SK-N-SH (cell line): Measurements from ENCODE around the gene LYSMD4. TPM values are rescaled to one million over a fixed set of nuclear protein-coding genes. Genes with fewer than 3 reads are reported as not detected.

ENCODE experiments used
- CTCF ChIA-PET: fragments of 300-600, 350-600 bp; formaldehyde crosslinking; extraction: SDS; loops from one replicate; lab custom pipeline; 2021; lab: Yijun Ruan, JAX
- POLR2A ChIA-PET: fragments of 350-600 bp; sonication (Branson Sonifier 250); formaldehyde crosslinking; extraction: SDS; loops from one replicate; lab custom pipeline; 2020; ENCODE audit warnings: antibody characterized with exemption, inconsistent platforms; lab: Yijun Ruan, JAX
- DNase-seq: peaks from one replicate; pipeline ENCODE4 v3.0.0; 2012
- H2AFZ ChIP-seq: fragments of 200-600 bp; sonication (generic); 2 replicates; pipeline ENCODE4 v1.8.1; 2016; ENCODE audit warnings: antibody characterized with exemption, mild to moderate bottlenecking, low read depth
- H3F3A ChIP-seq: fragments of 200-600 bp; sonication (generic); replicated peaks from 2 replicates; pipeline ENCODE3; 2016; ENCODE audit warnings: antibody characterized with exemption, mild to moderate bottlenecking; ENCODE audit not compliant: insufficient read depth
- H3K27ac ChIP-seq, 2 experiments: fragments of 200-500 bp in 1 of 2; fragments of 200-600 bp in 1 of 2; sonication (Bioruptor generic) in 1 of 2; sonication (generic), shearing (Covaris generic) in 1 of 2; 2 replicates each; pipeline versions ENCODE4 v1.5.1 to v1.6.1; 2014 to 2016; ENCODE audit warnings: low read depth in 2 of 2, inconsistent platforms in 1 of 2, low read length in 1 of 2, mild to moderate bottlenecking in 1 of 2, mixed read lengths in 1 of 2
- H3K27me3 ChIP-seq: fragments of 200-600 bp; sonication (generic), shearing (Covaris generic); 2 replicates; pipeline ENCODE4 v1.6.1; 2016; ENCODE audit warnings: mixed run types; ENCODE audit not compliant: insufficient read depth
- H3K36me3 ChIP-seq, 2 experiments: fragments of 200-500 bp in 1 of 2; fragments of 200-600 bp in 1 of 2; sonication (Bioruptor generic) in 1 of 2; sonication (generic) in 1 of 2; replicated peaks in 1 of 2; 2 replicates each; pipeline versions ENCODE3 to v1.5.1; 2014 to 2016; ENCODE audit warnings: low read length in 1 of 2, mild to moderate bottlenecking in 1 of 2; ENCODE audit not compliant: insufficient read depth in 2 of 2, control insufficient read depth in 1 of 2
- H3K4me1 ChIP-seq, 2 experiments: fragments of 200-500 bp in 1 of 2; fragments of 200-600 bp in 1 of 2; sonication (Bioruptor generic) in 1 of 2; sonication (generic), shearing (Covaris generic) in 1 of 2; 2 replicates each; pipeline versions ENCODE4 v1.5.1 to v1.6.1; 2014 to 2016; ENCODE audit warnings: low read depth in 1 of 2, low read length in 1 of 2, mixed run types in 1 of 2; ENCODE audit not compliant: insufficient read depth in 2 of 2, control insufficient read depth in 1 of 2
- H3K4me2 ChIP-seq: fragments of 200-600 bp; sonication (generic), shearing (Covaris generic); 2 replicates; pipeline ENCODE4 v1.6.1; 2017; ENCODE audit warnings: mixed run types
- H3K4me3 ChIP-seq, 2 experiments: fragments of 200-500 bp in 1 of 2; fragments of 200-600 bp in 1 of 2; sonication (Bioruptor generic) in 1 of 2; sonication (generic), shearing (Covaris generic) in 1 of 2; 2 replicates each; pipeline versions ENCODE4 v1.5.1 to v1.8.1; 2014 to 2016; ENCODE audit warnings: low read depth in 2 of 2, inconsistent platforms in 1 of 2, low read length in 1 of 2, mild to moderate bottlenecking in 1 of 2, mixed read lengths in 1 of 2, moderate library complexity in 1 of 2
- H3K79me2 ChIP-seq: fragments of 200-600 bp; sonication (generic); 2 replicates; pipeline ENCODE4 v1.8.1; 2017; ENCODE audit warnings: mild to moderate bottlenecking; ENCODE audit not compliant: insufficient read depth
- H3K9ac ChIP-seq: fragments of 200-600 bp; sonication (generic); 2 replicates; pipeline ENCODE4 v1.6.1; 2017; ENCODE audit warnings: mixed run types
- H3K9me2 ChIP-seq: fragments of 200-600 bp; sonication (generic); 2 replicates; pipeline ENCODE4 v1.6.1; 2017; ENCODE audit warnings: mixed run types
- H3K9me3 ChIP-seq: fragments of 200-600 bp; sonication (generic); 2 replicates; pipeline ENCODE4 v1.6.1; 2017; ENCODE audit warnings: mixed run types, mild to moderate bottlenecking, moderate library complexity
- H4K20me1 ChIP-seq: fragments of 200-600 bp; sonication (generic); 2 replicates; pipeline ENCODE4 v1.6.1; 2017; ENCODE audit warnings: mild to moderate bottlenecking, mixed run types; ENCODE audit not compliant: insufficient read depth
- ELF1 ChIP-seq: IDR thresholded peaks from 2 replicates; pipeline ENCODE4 v1.4.0; 2012
- EP300 ChIP-seq, 2 experiments: IDR thresholded peaks; 2 replicates each; pipeline versions ENCODE4 v1.4.0 to v1.6.1; 2012; ENCODE audit warnings: borderline replicate concordance in 1 of 2, low read depth in 1 of 2, low read length in 1 of 2
- FOSL2 ChIP-seq: IDR thresholded peaks from 2 replicates; pipeline ENCODE4 v1.4.0; 2012; ENCODE audit warnings: low read depth, mild to moderate bottlenecking, moderate library complexity, borderline replicate concordance
- FOXJ3 ChIP-seq: sonication (generic); formaldehyde crosslinking; IDR thresholded peaks from 2 replicates; pipeline ENCODE4 v1.5.1; 2020; ENCODE audit warnings: mild to moderate bottlenecking, missing genetic modification reagents
- FOXM1 ChIP-seq: IDR thresholded peaks from 2 replicates; pipeline ENCODE4 v1.4.0; 2012; ENCODE audit warnings: low read depth, mild to moderate bottlenecking
- JUND ChIP-seq: IDR thresholded peaks from 2 replicates; pipeline ENCODE4 v1.4.0; 2012
- MEF2A ChIP-seq: IDR thresholded peaks from 2 replicates; pipeline ENCODE4 v1.4.0; 2012; ENCODE audit warnings: low read depth, borderline replicate concordance
- NFIC ChIP-seq: IDR thresholded peaks from 2 replicates; pipeline ENCODE4 v1.4.0; 2012; ENCODE audit warnings: borderline replicate concordance
- RAD21 ChIP-seq: IDR thresholded peaks from 2 replicates; pipeline ENCODE4 v1.6.1; 2012; ENCODE audit warnings: mild to moderate bottlenecking, low read length
- RCOR1 ChIP-seq: fragments of 150-350 bp; IDR thresholded peaks from 2 replicates; pipeline ENCODE4 v1.6.1; 2017; ENCODE audit warnings: antibody characterized with exemption, low read length
- SIN3A ChIP-seq: IDR thresholded peaks from 2 replicates; pipeline ENCODE4 v1.6.1; 2012; ENCODE audit warnings: low read depth, mild to moderate bottlenecking, low read length, moderate library complexity, borderline replicate concordance
- TEAD4 ChIP-seq: IDR thresholded peaks from 2 replicates; pipeline ENCODE4 v1.4.0; 2012; ENCODE audit warnings: mild to moderate bottlenecking, borderline replicate concordance; ENCODE audit not compliant: insufficient read depth
- WGBS: methylation state at CpG from one replicate; pipeline ENCODE4 v1.1.6; 2017; ENCODE audit warnings: low lambda C conversion rate; 5-methylcytosine and 5-hydroxymethylcytosine counted together
- polyA plus RNA-seq, 3 experiments: library from polyadenylated mRNA; depleted of rRNA; stranded (reverse); fragments of >200 nt; gene quantifications; 2 replicates each; pipeline ENCODE4 v1.2.3, GENCODE V29; 2012
- TF ChIP-seq, protein P1 (sequence below): IDR thresholded peaks from 2 replicates; pipeline ENCODE4 v1.4.0; 2012; ENCODE audit warnings: low read depth, borderline replicate concordance
- TF ChIP-seq, protein P2 (sequence below): IDR thresholded peaks from 2 replicates; pipeline ENCODE4 v1.4.0; 2012; ENCODE audit warnings: low read depth, borderline replicate concordance
- TF ChIP-seq, protein P3 (sequence below): fragments of 150-350 bp; IDR thresholded peaks from 2 replicates; pipeline ENCODE4 v1.6.1; 2016; ENCODE audit warnings: mild to moderate bottlenecking, low read depth, low read length

Gene LYSMD4
- polyA plus RNA-seq, 1 of the 3 experiments (the other 2 are of a cell fraction): 6.1 TPM

DNA sequence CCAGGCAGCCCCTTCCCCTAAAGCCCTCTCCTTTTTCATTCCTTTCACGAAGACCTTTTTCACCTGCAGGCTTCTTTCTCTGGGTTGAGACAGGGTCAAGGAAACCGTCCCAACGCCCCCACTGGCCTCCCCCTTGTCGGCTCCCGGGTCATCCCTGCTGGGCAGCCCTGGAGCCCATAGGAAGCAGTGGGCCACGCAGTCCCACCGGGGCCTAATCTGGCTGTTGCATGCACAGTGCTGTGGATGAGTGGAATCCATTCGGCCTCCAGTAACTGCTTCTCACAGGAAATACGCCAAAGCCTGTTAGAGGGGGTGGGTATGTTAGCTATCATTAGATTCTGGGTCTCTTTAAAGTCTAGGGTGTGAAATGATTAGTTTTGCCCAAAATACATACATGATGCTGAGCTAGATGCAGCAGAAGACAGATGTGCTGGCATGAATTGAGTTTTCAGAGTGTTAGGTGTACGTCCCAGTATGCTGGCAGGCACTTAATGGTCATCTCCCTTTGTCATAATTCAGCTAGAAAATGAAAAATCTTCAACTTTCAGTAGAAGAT lies 16.6 kb downstream of the LYSMD4 start:
- H3F3A ChIP-seq: no peaks in the 10 kb centered on the region
- TF ChIP-seq NFIC (no peak), RAD21 (no peak), FOXJ3 (no peak), SIN3A (no peak), EP300 (IDR thresholded peaks at IDR 0.05; ENCODE audit: borderline replicate concordance in 1 of 2, low read depth in 1 of 2, low read length in 1 of 2) (no peak)
- TF ChIP-seq, protein P1, sequence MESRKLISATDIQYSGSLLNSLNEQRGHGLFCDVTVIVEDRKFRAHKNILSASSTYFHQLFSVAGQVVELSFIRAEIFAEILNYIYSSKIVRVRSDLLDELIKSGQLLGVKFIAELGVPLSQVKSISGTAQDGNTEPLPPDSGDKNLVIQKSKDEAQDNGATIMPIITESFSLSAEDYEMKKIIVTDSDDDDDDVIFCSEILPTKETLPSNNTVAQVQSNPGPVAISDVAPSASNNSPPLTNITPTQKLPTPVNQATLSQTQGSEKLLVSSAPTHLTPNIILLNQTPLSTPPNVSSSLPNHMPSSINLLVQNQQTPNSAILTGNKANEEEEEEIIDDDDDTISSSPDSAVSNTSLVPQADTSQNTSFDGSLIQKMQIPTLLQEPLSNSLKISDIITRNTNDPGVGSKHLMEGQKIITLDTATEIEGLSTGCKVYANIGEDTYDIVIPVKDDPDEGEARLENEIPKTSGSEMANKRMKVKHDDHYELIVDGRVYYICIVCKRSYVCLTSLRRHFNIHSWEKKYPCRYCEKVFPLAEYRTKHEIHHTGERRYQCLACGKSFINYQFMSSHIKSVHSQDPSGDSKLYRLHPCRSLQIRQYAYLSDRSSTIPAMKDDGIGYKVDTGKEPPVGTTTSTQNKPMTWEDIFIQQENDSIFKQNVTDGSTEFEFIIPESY: no peak
- TF ChIP-seq, protein P2, sequence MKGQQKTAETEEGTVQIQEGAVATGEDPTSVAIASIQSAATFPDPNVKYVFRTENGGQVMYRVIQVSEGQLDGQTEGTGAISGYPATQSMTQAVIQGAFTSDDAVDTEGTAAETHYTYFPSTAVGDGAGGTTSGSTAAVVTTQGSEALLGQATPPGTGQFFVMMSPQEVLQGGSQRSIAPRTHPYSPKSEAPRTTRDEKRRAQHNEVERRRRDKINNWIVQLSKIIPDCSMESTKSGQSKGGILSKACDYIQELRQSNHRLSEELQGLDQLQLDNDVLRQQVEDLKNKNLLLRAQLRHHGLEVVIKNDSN: no peak
- TF ChIP-seq, all 33 proteins: peak for 0
- 92% methylated on average over 10 of the region's 10 CpGs for WGBS
- no peaks in the 10 kb centered on the region for H3K27me3 ChIP-seq
- ChIA-PET CTCF (interaction anchor here (0.8 to 7.6 kb wide), 6 partner anchors 9 to 467 kb away, joined by 3 to 67 read pairs (median 5); partner anchors contain the start of gene TTC23), POLR2A (interaction anchor here (0.6 kb wide), 1 partner anchor 16 kb away, joined by 3 read pairs; no protein-coding TSS in a partner anchor)
- H3K79me2 ChIP-seq: no peaks in the 10 kb centered on the region
- H3K9me2 ChIP-seq: no peaks in the 10 kb centered on the region
- no peaks in the 10 kb centered on the region; a peak in 2 of 4 replicates for H3K4me1 ChIP-seq
- H2AFZ ChIP-seq: no peak overlapping the region
- no peaks in the 10 kb centered on the region for H4K20me1 ChIP-seq
- no peaks in the 10 kb centered on the region for H3K9me3 ChIP-seq
- H3K4me3 ChIP-seq: no peak overlapping the region
- peaks cover 30 to 54% of the 10 kb centered on the region in 2 experiments for H3K36me3 ChIP-seq
- no peak for DNase-seq
- no peak overlapping the region for H3K27ac ChIP-seq
- H3K9ac ChIP-seq: no peak overlapping the region
- H3K4me2 ChIP-seq: no peak overlapping the region

DNA sequence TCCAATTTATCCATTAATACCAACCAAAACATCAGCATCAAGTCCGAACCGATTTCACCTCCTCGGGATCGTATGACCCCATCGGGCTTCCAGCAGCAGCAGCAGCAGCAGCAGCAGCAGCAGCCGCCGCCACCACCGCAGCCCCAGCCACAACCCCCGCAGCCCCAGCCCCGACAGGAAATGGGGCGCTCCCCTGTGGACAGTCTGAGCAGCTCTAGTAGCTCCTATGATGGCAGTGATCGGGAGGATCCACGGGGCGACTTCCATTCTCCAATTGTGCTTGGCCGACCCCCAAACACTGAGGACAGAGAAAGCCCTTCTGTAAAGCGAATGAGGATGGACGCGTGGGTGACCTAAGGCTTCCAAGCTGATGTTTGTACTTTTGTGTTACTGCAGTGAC lies 20.8 kb downstream of the LYSMD4 start:
- no peaks in the 10 kb centered on the region for H3K79me2 ChIP-seq
- no peak overlapping the region for H3K4me3 ChIP-seq
- H3K4me2 ChIP-seq: no peak overlapping the region
- no peaks in the 10 kb centered on the region for H3K9me2 ChIP-seq
- H3K9me3 ChIP-seq: no peaks in the 10 kb centered on the region
- WGBS: 97% methylated on average over 18 of the region's 18 CpGs
- H4K20me1 ChIP-seq: no peaks in the 10 kb centered on the region
- TF ChIP-seq RAD21: no peak
- TF ChIP-seq SIN3A: no peak
- TF ChIP-seq FOXJ3: no peak
- no peak for TF ChIP-seq FOSL2
- no peak for TF ChIP-seq ELF1
- TF ChIP-seq, protein P3, sequence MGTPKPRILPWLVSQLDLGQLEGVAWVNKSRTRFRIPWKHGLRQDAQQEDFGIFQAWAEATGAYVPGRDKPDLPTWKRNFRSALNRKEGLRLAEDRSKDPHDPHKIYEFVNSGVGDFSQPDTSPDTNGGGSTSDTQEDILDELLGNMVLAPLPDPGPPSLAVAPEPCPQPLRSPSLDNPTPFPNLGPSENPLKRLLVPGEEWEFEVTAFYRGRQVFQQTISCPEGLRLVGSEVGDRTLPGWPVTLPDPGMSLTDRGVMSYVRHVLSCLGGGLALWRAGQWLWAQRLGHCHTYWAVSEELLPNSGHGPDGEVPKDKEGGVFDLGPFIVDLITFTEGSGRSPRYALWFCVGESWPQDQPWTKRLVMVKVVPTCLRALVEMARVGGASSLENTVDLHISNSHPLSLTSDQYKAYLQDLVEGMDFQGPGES: no peak
- TF ChIP-seq, protein P1: no peak
- no peak for TF ChIP-seq RCOR1
- TF ChIP-seq FOXM1: no peak
- no peak for TF ChIP-seq EP300 (IDR thresholded peaks at IDR 0.05; ENCODE audit: borderline replicate concordance in 1 of 2, low read depth in 1 of 2, low read length in 1 of 2)
- TF ChIP-seq TEAD4: no peak
- no peak for TF ChIP-seq JUND
- no peak for TF ChIP-seq MEF2A
- TF ChIP-seq NFIC: no peak
- no peak overlapping the region for H2AFZ ChIP-seq
- CTCF ChIA-PET: interaction anchor here (1.9 to 7.6 kb wide), 2 partner anchors 8 to 440 kb away, joined by 4 to 67 read pairs; no protein-coding TSS in a partner anchor
- H3F3A ChIP-seq: no peaks in the 10 kb centered on the region
- H3K4me1 ChIP-seq: peaks cover 12 to 13% of the 10 kb centered on the region in 2 experiments
- peaks cover 42 to 64% of the 10 kb centered on the region in 2 experiments for H3K36me3 ChIP-seq
- H3K27ac ChIP-seq: no peak overlapping the region
- POLR2A ChIA-PET: no interaction called here
- H3K27me3 ChIP-seq: no peaks in the 10 kb centered on the region
- no peak for DNase-seq
- no peak overlapping the region for H3K9ac ChIP-seq
